Liver (tissue), 9 donors: ENCODE data around the gene ENTPD8. TPM values are rescaled to one million over a fixed set of nuclear protein-coding genes. Genes with fewer than 3 reads are reported as not detected.

ENCODE experiments used
- DNase-seq: peaks from one replicate; pipeline ENCODE4 v3.0.0-alpha.2; 2017; ENCODE audit warnings: low spot score
- H3K27ac ChIP-seq, 2 donors: one replicate each; pipeline ENCODE4 v1.7.0; 2013; ENCODE audit warnings: inconsistent platforms in 2 of 2, low read length in 2 of 2, control low read depth in 1 of 2, low read depth in 1 of 2, mild to moderate bottlenecking in 1 of 2
- H3K27me3 ChIP-seq, 4 donors: one replicate each; pipeline versions ENCODE4 v1.6.1 to v1.7.0; 2013; ENCODE audit warnings: low read length in 3 of 4, inconsistent platforms in 1 of 4, mild to moderate bottlenecking in 1 of 4, moderate library complexity in 1 of 4; ENCODE audit not compliant: control insufficient read depth in 4 of 4, insufficient read depth in 4 of 4
- H3K36me3 ChIP-seq, 4 donors: one replicate each; pipeline versions ENCODE4 v1.6.1 to v1.7.0; 2013; ENCODE audit warnings: low read length in 3 of 4, mild to moderate bottlenecking in 3 of 4, low read depth in 1 of 4, moderate library complexity in 1 of 4; ENCODE audit not compliant: control insufficient read depth in 4 of 4, insufficient read depth in 3 of 4
- H3K4me1 ChIP-seq, 4 donors: one replicate each; pipeline versions ENCODE4 v1.6.1 to v1.7.0; 2013; ENCODE audit warnings: low read length in 3 of 4, mild to moderate bottlenecking in 3 of 4, moderate library complexity in 1 of 4; ENCODE audit not compliant: control insufficient read depth in 4 of 4, insufficient read depth in 4 of 4
- H3K4me3 ChIP-seq, 3 donors: one replicate each; pipeline versions ENCODE4 v1.6.1 to v1.7.0; 2013; ENCODE audit warnings: low read length in 3 of 3, control low read depth in 1 of 3, low read depth in 1 of 3, mild to moderate bottlenecking in 1 of 3
- H3K9ac ChIP-seq, 2 donors: one replicate each; pipeline ENCODE4 v1.7.0; 2013; ENCODE audit warnings: low read length in 2 of 2, mild to moderate bottlenecking in 2 of 2, moderate library complexity in 2 of 2, control low read depth in 1 of 2, low read depth in 1 of 2
- H3K9me3 ChIP-seq, 4 donors: one replicate each; pipeline versions ENCODE4 v1.6.1 to v1.7.0; 2013; ENCODE audit warnings: low read length in 3 of 4; ENCODE audit not compliant: control insufficient read depth in 4 of 4
- EGR1 ChIP-seq, 2 donors: IDR thresholded peaks; 2 replicates each; pipeline ENCODE4 v1.6.1; 2016 to 2018; ENCODE audit warnings: antibody characterized with exemption in 2 of 2, low read depth in 2 of 2
- FOXA1 ChIP-seq: IDR thresholded peaks from 2 replicates; pipeline ENCODE4 v1.6.1; 2016; ENCODE audit warnings: antibody characterized with exemption
- FOXA2 ChIP-seq: IDR thresholded peaks from 2 replicates; pipeline ENCODE4 v1.6.1; 2016; ENCODE audit warnings: antibody characterized with exemption
- GABPA ChIP-seq, 2 donors: IDR thresholded peaks in 1 of 2; conservative IDR thresholded peaks in 1 of 2; 2 replicates each; pipeline ENCODE4 v1.6.1; 2016; ENCODE audit warnings: antibody characterized with exemption in 2 of 2, mild to moderate bottlenecking in 1 of 2, moderate library complexity in 1 of 2
- HNF4A ChIP-seq, 2 donors: conservative IDR thresholded peaks; 2 replicates each; pipeline ENCODE4 v1.6.1; 2016; ENCODE audit warnings: antibody characterized with exemption in 2 of 2, mild to moderate bottlenecking in 2 of 2
- HNF4G ChIP-seq: IDR thresholded peaks from 2 replicates; pipeline ENCODE4 v1.6.1; 2016; ENCODE audit warnings: antibody characterized with exemption
- JUND ChIP-seq, 2 donors: IDR thresholded peaks; 2 replicates each; pipeline ENCODE4 v1.6.1; 2016; ENCODE audit warnings: antibody characterized with exemption in 2 of 2
- NR2F2 ChIP-seq: IDR thresholded peaks from 2 replicates; pipeline ENCODE4 v1.6.1; 2016; ENCODE audit warnings: antibody characterized with exemption
- RAD21 ChIP-seq, 2 donors: IDR thresholded peaks; 2 replicates each; pipeline ENCODE4 v1.6.1; 2016; ENCODE audit warnings: antibody characterized with exemption in 2 of 2, mild to moderate bottlenecking in 2 of 2
- RXRA ChIP-seq, 2 donors: IDR thresholded peaks; 2 replicates each; pipeline ENCODE4 v1.6.1; 2017 to 2018; ENCODE audit warnings: antibody characterized with exemption in 2 of 2, mild to moderate bottlenecking in 1 of 2
- SP1 ChIP-seq: IDR thresholded peaks from 2 replicates; pipeline ENCODE4 v1.6.1; 2018; ENCODE audit warnings: antibody characterized with exemption, mild to moderate bottlenecking
- TAF1 ChIP-seq: conservative IDR thresholded peaks from 2 replicates; pipeline ENCODE4 v1.6.1; 2016; ENCODE audit warnings: antibody characterized with exemption, mild to moderate bottlenecking
- YY1 ChIP-seq: IDR thresholded peaks from 2 replicates; pipeline ENCODE4 v1.6.1; 2016; ENCODE audit warnings: antibody characterized with exemption, mild to moderate bottlenecking
- WGBS: extraction: QIAGEN DNeasy Blood & Tissue Kit; methylation state at CpG from one replicate; pipeline ENCODE4 v1.1.7; 2013; 5-methylcytosine and 5-hydroxymethylcytosine counted together
- polyA plus RNA-seq, 2 donors: library from polyadenylated mRNA; stranded (reverse) in 1 of 2; unstranded in 1 of 2; fragments of 200-250 nt in 1 of 2; fragments of >200 nt in 1 of 2; fragmentation: Nextera tagmentation in 1 of 2; extraction: Ambion mirVana in 1 of 2; gene quantifications; one replicate each; pipeline versions ENCODE4 v1.2.1 to v1.2.3, GENCODE V29; 2013 to 2015
- total RNA-seq, 2 donors: library from RNA; depleted of rRNA; stranded (reverse); fragments of >200 nt; gene quantifications; one replicate each; pipeline ENCODE4 v1.2.3, GENCODE V29; 2014
- TF ChIP-seq, protein P1 (sequence below): IDR thresholded peaks from 2 replicates; pipeline ENCODE4 v1.6.1; 2016; ENCODE audit warnings: antibody characterized with exemption, mild to moderate bottlenecking
- TF ChIP-seq, protein P2 (sequence below): IDR thresholded peaks from 2 replicates; pipeline ENCODE4 v1.6.1; 2016; ENCODE audit warnings: antibody characterized with exemption
- TF ChIP-seq, protein P3 (sequence below): IDR thresholded peaks from 2 replicates; pipeline ENCODE4 v1.6.1; 2016; ENCODE audit warnings: antibody characterized with exemption
- TF ChIP-seq, protein P4 (sequence below): fragments of 150-350 bp; IDR thresholded peaks from 2 replicates; pipeline ENCODE4 v1.5.1; 2017; ENCODE audit warnings: improper control_type of control experiment, low read depth, low read length; ENCODE audit not compliant: missing input control
- TF ChIP-seq, protein P5 (sequence below): IDR thresholded peaks from 2 replicates; pipeline ENCODE4 v1.6.1; 2016; ENCODE audit warnings: antibody characterized with exemption
- donor health status: healthy.
- donor health status: healthy.
- donor health status: healthy.
- donor health status: healthy.
- donor health status: healthy.

ENTPD8 gene
- total and polyA plus RNA-seq, 4 donors: 1.6 to 6.2 (median 4.9) TPM

DNA sequence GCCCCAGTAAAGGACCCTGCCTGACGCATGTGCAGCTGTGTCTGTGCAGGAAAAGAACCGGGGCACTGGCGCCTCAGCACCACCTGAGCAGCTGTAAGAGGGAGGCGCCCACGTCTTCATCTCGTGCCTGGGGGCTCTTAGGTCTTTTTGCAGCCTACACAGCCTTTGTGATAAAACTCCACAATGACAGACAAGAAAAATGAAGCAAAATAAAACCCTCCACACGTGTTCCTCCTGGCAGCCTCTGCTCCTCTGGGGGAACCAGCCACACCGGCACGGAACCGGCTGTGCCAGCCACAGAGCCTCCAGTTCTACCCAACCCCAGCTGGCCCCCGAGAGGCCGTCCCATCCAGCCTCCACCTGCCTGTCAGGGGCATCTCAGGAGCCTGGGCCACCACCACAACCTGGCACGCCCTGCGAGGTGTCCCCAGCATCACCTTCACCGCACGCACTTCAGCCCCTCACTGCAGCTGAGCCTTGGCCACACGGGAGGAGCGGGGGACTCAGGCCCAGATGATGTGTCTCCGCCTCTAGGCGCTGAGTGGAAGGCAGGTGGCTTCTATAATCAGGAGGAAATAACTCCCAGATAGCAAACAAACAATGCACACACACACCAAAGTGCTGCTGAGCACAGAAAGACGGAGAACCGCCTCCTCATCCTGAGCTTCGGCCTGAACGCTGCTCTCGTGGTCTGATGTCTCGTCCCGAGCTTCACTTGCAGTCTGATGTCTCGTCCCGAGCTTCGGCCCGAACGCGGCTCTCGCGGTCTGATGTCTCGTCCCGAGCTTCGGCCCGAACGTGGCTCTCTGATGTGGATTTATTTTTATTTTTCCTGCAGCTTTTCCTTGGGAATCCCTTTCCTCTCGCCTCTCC, 46.5 kb upstream of the ENTPD8 start:
- Histone ChIP-seq H3K4me1 (no peaks in the 10 kb centered on the region), H3K27me3 (no peaks in the 10 kb centered on the region), H3K9ac (no peak overlapping the region), H3K9me3 (no peaks in the 10 kb centered on the region), H3K27ac (no peak overlapping the region), H3K36me3 (peaks cover 0 to 19% (median 4%) of the 10 kb centered on the region in 4 donors), H3K4me3 (no peak overlapping the region)
- TF ChIP-seq JUND (IDR thresholded peaks at IDR 0.05) (no peak), EGR1 (IDR thresholded peaks at IDR 0.05; ENCODE audit: low read depth in 2 of 2) (no peak), NR2F2 (no peak), TAF1 (no peak), FOXA2 (no peak), FOXA1 (no peak), YY1 (no peak), RAD21 (IDR thresholded peaks at IDR 0.05) (no peak), HNF4A (conservative IDR thresholded peaks at IDR 0.05) (no peak), HNF4G (no peak), RXRA (IDR thresholded peaks at IDR 0.05) (no peak), SP1 (no peak), GABPA (IDR thresholded peaks at IDR 0.05 in 1 of 2, conservative IDR thresholded peaks at IDR 0.05 in 1 of 2) (no peak)
- TF ChIP-seq, protein P1, sequence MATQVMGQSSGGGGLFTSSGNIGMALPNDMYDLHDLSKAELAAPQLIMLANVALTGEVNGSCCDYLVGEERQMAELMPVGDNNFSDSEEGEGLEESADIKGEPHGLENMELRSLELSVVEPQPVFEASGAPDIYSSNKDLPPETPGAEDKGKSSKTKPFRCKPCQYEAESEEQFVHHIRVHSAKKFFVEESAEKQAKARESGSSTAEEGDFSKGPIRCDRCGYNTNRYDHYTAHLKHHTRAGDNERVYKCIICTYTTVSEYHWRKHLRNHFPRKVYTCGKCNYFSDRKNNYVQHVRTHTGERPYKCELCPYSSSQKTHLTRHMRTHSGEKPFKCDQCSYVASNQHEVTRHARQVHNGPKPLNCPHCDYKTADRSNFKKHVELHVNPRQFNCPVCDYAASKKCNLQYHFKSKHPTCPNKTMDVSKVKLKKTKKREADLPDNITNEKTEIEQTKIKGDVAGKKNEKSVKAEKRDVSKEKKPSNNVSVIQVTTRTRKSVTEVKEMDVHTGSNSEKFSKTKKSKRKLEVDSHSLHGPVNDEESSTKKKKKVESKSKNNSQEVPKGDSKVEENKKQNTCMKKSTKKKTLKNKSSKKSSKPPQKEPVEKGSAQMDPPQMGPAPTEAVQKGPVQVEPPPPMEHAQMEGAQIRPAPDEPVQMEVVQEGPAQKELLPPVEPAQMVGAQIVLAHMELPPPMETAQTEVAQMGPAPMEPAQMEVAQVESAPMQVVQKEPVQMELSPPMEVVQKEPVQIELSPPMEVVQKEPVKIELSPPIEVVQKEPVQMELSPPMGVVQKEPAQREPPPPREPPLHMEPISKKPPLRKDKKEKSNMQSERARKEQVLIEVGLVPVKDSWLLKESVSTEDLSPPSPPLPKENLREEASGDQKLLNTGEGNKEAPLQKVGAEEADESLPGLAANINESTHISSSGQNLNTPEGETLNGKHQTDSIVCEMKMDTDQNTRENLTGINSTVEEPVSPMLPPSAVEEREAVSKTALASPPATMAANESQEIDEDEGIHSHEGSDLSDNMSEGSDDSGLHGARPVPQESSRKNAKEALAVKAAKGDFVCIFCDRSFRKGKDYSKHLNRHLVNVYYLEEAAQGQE: no peak
- TF ChIP-seq, protein P2, sequence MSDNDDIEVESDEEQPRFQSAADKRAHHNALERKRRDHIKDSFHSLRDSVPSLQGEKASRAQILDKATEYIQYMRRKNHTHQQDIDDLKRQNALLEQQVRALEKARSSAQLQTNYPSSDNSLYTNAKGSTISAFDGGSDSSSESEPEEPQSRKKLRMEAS: no peak
- TF ChIP-seq, protein P3, sequence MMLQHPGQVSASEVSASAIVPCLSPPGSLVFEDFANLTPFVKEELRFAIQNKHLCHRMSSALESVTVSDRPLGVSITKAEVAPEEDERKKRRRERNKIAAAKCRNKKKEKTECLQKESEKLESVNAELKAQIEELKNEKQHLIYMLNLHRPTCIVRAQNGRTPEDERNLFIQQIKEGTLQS: no peak
- TF ChIP-seq, protein P4, sequence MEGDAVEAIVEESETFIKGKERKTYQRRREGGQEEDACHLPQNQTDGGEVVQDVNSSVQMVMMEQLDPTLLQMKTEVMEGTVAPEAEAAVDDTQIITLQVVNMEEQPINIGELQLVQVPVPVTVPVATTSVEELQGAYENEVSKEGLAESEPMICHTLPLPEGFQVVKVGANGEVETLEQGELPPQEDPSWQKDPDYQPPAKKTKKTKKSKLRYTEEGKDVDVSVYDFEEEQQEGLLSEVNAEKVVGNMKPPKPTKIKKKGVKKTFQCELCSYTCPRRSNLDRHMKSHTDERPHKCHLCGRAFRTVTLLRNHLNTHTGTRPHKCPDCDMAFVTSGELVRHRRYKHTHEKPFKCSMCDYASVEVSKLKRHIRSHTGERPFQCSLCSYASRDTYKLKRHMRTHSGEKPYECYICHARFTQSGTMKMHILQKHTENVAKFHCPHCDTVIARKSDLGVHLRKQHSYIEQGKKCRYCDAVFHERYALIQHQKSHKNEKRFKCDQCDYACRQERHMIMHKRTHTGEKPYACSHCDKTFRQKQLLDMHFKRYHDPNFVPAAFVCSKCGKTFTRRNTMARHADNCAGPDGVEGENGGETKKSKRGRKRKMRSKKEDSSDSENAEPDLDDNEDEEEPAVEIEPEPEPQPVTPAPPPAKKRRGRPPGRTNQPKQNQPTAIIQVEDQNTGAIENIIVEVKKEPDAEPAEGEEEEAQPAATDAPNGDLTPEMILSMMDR: no peak
- TF ChIP-seq, protein P5, sequence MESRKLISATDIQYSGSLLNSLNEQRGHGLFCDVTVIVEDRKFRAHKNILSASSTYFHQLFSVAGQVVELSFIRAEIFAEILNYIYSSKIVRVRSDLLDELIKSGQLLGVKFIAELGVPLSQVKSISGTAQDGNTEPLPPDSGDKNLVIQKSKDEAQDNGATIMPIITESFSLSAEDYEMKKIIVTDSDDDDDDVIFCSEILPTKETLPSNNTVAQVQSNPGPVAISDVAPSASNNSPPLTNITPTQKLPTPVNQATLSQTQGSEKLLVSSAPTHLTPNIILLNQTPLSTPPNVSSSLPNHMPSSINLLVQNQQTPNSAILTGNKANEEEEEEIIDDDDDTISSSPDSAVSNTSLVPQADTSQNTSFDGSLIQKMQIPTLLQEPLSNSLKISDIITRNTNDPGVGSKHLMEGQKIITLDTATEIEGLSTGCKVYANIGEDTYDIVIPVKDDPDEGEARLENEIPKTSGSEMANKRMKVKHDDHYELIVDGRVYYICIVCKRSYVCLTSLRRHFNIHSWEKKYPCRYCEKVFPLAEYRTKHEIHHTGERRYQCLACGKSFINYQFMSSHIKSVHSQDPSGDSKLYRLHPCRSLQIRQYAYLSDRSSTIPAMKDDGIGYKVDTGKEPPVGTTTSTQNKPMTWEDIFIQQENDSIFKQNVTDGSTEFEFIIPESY: no peak
- DNase-seq: no peak
- WGBS: 87% methylated on average over 41 of the region's 41 CpGs
